ENCODE measurements around the gene PNO1.

DNA sequence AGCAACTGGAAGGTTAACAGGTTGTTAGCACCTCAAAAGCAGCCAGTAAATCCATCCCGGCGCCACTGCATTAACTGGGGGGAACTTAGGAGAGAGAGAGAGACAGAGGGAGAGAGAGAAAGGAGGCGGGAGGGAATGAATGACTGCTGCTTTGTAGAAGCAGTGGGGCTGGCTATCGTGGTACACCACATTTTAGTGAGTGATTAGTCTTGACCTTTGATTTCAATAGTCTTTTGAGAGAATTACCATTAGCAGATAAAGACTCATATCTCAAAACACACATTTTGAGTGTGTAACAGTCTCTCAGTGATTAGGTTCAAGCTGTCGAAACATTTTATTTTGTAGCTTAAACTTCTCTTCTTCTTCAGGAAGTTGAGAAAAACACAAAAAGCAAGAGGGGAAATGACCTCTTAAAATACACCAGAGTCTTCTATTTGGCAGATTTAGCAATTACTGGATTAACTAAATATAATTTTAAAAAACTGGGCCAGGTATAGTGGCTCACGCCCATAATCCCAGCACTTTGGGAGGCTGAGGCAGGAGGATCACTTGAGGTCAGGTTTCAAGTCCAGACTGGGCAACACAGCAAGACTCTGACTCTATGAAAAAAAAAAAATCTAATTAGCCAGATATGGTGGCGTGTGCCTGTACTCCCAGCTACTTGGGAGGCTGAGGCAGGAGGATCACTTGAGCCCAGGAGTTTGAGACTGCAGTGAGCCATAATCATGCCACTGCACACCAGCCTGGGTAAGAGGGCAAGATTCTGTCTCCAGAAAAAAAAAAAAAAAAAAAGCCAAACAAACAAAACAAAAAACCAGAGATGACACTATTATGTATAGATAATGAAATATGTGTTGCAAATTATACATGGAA lies 22.0 kb upstream of the PNO1 start:
- TF ChIP-seq, protein P1, sequence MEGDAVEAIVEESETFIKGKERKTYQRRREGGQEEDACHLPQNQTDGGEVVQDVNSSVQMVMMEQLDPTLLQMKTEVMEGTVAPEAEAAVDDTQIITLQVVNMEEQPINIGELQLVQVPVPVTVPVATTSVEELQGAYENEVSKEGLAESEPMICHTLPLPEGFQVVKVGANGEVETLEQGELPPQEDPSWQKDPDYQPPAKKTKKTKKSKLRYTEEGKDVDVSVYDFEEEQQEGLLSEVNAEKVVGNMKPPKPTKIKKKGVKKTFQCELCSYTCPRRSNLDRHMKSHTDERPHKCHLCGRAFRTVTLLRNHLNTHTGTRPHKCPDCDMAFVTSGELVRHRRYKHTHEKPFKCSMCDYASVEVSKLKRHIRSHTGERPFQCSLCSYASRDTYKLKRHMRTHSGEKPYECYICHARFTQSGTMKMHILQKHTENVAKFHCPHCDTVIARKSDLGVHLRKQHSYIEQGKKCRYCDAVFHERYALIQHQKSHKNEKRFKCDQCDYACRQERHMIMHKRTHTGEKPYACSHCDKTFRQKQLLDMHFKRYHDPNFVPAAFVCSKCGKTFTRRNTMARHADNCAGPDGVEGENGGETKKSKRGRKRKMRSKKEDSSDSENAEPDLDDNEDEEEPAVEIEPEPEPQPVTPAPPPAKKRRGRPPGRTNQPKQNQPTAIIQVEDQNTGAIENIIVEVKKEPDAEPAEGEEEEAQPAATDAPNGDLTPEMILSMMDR (IDR thresholded peaks at IDR 0.05), result no peak
- TF ChIP-seq EP300 (IDR thresholded peaks at IDR 0.05), result no peak

All from ovary (tissue), 3 donors.